Smooth muscle cell (in vitro differentiated cells): ENCODE data around the gene GPR50. TPM values are rescaled to one million over a fixed set of nuclear protein-coding genes. Genes with fewer than 3 reads are reported as not detected.

Experiments
- DNase-seq: peaks from one replicate; lab custom pipeline; 2025; ENCODE audit not compliant: unreplicated experiment; lab: John Stamatoyannopoulos, UW
- H2AFZ ChIP-seq: fragments of 200-600 bp; sonication (generic); 2 replicates; pipeline ENCODE4 v1.6.0; 2016; ENCODE audit warnings: antibody characterized with exemption, low read depth, mild to moderate bottlenecking
- H3F3A ChIP-seq: fragments of 200-600 bp; sonication (generic); 2 replicates; pipeline ENCODE4 v1.6.0; 2017; ENCODE audit warnings: antibody characterized with exemption, low read depth
- H3K27ac ChIP-seq: fragments of 200-600 bp; sonication (generic); 2 replicates; pipeline ENCODE4 v1.5.1; 2016; ENCODE audit warnings: low read depth, mild to moderate bottlenecking
- H3K27me3 ChIP-seq: fragments of 200-600 bp; sonication (generic); 2 replicates; pipeline ENCODE4 v1.6.1; 2016; ENCODE audit warnings: low read depth, mild to moderate bottlenecking
- H3K36me3 ChIP-seq: fragments of 200-600 bp; sonication (generic); 2 replicates; pipeline ENCODE4 v1.5.1; 2016; ENCODE audit warnings: low read depth
- H3K4me1 ChIP-seq: fragments of 200-600 bp; sonication (generic); 2 replicates; pipeline ENCODE4 v1.5.1; 2016; ENCODE audit warnings: low read depth
- H3K4me2 ChIP-seq: fragments of 200-600 bp; sonication (generic); 2 replicates; pipeline ENCODE4 v1.6.0; 2016; ENCODE audit warnings: mild to moderate bottlenecking
- H3K4me3 ChIP-seq: fragments of 200-600 bp; sonication (generic); 2 replicates; pipeline ENCODE4 v1.5.1; 2016; ENCODE audit warnings: mild to moderate bottlenecking
- H3K79me2 ChIP-seq: fragments of 200-600 bp; sonication (generic); 2 replicates; pipeline ENCODE4 v1.6.0; 2016; ENCODE audit warnings: low read depth, mild to moderate bottlenecking
- H3K9ac ChIP-seq: fragments of 200-600 bp; sonication (generic); 2 replicates; pipeline ENCODE4 v1.6.0; 2016; ENCODE audit warnings: low read depth
- H3K9me3 ChIP-seq: fragments of 200-600 bp; sonication (generic); replicated peaks from 2 replicates; pipeline ENCODE4 v1.5.1; 2016; ENCODE audit warnings: low read depth
- H4K20me1 ChIP-seq: fragments of 200-600 bp; sonication (generic); 2 replicates; pipeline ENCODE4 v1.6.0; 2016; ENCODE audit warnings: low read depth
- WGBS: methylation state at CpG from one replicate; pipeline ENCODE4 v1.1.7; 2016; ENCODE audit warnings: low lambda C conversion rate; 5-methylcytosine and 5-hydroxymethylcytosine counted together
- polyA plus RNA-seq: library from polyadenylated mRNA; unstranded; fragments of >200 nt; fragmentation: Nextera tagmentation; extraction: Ambion mirVana; gene quantifications from 2 replicates; pipeline ENCODE4 v1.2.1, GENCODE V29; 2016
- total RNA-seq: library from RNA; depleted of rRNA; stranded (reverse); fragments of >200 nt; gene quantifications from 2 replicates; pipeline ENCODE4 v1.2.3, GENCODE V29; 2014
- TF ChIP-seq, protein P1 (sequence below): fragments of 200-600 bp; sonication (generic); IDR thresholded peaks from 2 replicates; pipeline ENCODE4 v1.5.1; 2017; ENCODE audit warnings: borderline replicate concordance, mild to moderate bottlenecking, antibody characterized with exemption; ENCODE audit not compliant: insufficient read depth, poor library complexity, severe bottlenecking

Gene GPR50
- total and polyA plus RNA-seq, 2 experiments from 2014 or later = 0.13 to 0.22 TPM

DNA sequence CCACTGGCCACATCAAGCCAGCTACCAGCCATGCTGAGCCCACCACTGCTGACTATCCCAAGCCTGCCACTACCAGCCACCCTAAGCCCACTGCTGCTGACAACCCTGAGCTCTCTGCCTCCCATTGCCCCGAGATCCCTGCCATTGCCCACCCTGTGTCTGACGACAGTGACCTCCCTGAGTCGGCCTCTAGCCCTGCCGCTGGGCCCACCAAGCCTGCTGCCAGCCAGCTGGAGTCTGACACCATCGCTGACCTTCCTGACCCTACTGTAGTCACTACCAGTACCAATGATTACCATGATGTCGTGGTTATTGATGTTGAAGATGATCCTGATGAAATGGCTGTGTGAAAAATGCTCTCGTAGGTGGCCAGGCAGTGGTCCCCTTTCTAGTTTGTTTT, 4.7 kb downstream of the GPR50 start:
- TF ChIP-seq, protein P1, sequence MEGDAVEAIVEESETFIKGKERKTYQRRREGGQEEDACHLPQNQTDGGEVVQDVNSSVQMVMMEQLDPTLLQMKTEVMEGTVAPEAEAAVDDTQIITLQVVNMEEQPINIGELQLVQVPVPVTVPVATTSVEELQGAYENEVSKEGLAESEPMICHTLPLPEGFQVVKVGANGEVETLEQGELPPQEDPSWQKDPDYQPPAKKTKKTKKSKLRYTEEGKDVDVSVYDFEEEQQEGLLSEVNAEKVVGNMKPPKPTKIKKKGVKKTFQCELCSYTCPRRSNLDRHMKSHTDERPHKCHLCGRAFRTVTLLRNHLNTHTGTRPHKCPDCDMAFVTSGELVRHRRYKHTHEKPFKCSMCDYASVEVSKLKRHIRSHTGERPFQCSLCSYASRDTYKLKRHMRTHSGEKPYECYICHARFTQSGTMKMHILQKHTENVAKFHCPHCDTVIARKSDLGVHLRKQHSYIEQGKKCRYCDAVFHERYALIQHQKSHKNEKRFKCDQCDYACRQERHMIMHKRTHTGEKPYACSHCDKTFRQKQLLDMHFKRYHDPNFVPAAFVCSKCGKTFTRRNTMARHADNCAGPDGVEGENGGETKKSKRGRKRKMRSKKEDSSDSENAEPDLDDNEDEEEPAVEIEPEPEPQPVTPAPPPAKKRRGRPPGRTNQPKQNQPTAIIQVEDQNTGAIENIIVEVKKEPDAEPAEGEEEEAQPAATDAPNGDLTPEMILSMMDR = no peak
- Histone ChIP-seq H3K4me2 (no peak overlapping the region), H3K27me3 (peaks cover 78% of the 10 kb centered on the region), H4K20me1 (no peaks in the 10 kb centered on the region), H3K27ac (no peak overlapping the region), H3K36me3 (no peaks in the 10 kb centered on the region), H3K79me2 (no peaks in the 10 kb centered on the region), H3K9ac (no peak overlapping the region), H3K4me3 (no peak overlapping the region), H3K4me1 (no peaks in the 10 kb centered on the region), H3F3A (no peaks in the 10 kb centered on the region), H2AFZ (no peak overlapping the region), H3K9me3 (no peaks in the 10 kb centered on the region)
- no peak for DNase-seq
- WGBS = 85% methylated on average over 7 of the region's 7 CpGs

DNA sequence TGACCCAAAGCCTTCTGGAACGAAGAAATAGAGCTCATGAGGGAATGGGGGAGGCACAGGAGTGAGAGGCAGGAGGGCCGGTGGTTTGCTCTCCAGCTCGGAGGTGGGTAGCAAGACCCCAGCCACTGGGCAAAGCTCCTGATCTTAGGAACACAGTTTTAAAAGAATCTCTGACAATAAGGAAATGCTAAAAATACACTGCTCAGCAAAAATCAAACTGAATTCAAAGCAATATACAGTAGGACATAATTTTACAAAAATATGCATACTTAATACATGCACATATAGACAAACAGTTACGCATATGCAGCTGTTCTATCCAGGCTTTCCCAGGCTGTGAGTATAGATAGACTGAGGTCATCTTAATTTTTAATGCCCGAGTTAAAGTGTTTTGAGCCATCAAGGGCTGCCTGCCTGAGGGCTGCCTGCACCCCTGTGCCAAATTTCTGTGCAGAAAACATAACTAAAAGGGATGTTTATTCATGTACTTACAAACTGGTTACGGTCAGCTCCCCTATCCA, 6.9 kb downstream of the GPR50 start:
- Histone ChIP-seq H3K9ac (no peak overlapping the region), H3K36me3 (no peaks in the 10 kb centered on the region), H3K4me1 (no peaks in the 10 kb centered on the region), H3K4me2 (no peak overlapping the region), H3F3A (no peaks in the 10 kb centered on the region), H3K79me2 (no peaks in the 10 kb centered on the region), H3K9me3 (peaks cover 4% of the 10 kb centered on the region), H3K27me3 (peaks cover 56% of the 10 kb centered on the region), H2AFZ (no peak overlapping the region), H4K20me1 (no peaks in the 10 kb centered on the region), H3K27ac (no peak overlapping the region), H3K4me3 (no peak overlapping the region)
- TF ChIP-seq, protein P1 = no peak
- DNase-seq = no peak
- WGBS = 73% methylated on average over 6 of the region's 6 CpGs

DNA sequence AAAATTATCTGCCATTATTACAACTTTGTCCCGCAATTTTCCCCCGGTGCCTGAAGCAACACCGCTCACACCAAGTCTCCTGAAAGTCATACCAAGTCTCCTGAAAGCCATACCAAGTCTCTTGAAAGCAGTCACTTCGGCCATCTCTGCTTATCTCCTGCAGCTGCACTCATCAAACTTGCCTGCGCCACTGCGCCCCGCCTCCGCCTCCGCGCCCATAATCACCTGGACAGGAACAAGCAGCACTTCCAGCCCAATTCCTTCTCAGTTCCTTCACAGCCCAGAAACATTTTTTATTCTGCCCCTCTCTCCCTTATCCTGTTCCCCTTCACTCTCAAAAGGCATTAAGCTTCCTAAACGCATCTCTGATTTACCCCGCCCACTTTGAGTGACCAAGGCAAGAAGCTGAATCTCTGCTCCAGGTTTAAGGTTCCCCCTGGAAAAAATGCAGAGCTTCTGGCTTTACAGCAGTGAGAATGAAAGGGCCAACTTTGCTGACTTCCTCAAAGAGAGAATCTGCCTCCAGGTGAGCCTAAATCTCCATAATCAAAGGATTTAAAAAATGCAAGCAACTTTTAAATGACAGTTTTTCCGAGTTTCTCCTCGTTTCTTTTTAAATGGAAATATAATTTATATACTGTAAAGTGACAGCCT, 7.7 kb downstream of the GPR50 start:
- no peak overlapping the region for H3K4me3 ChIP-seq
- H3K79me2 ChIP-seq = no peaks in the 10 kb centered on the region
- no peaks in the 10 kb centered on the region for H4K20me1 ChIP-seq
- H3K27me3 ChIP-seq = peaks cover 49% of the 10 kb centered on the region
- peaks cover 4% of the 10 kb centered on the region for H3K9me3 ChIP-seq
- TF ChIP-seq, protein P1 = no peak
- H3K4me1 ChIP-seq = no peaks in the 10 kb centered on the region
- H3F3A ChIP-seq = no peaks in the 10 kb centered on the region
- H3K4me2 ChIP-seq = no peak overlapping the region
- H3K36me3 ChIP-seq = no peaks in the 10 kb centered on the region
- no peak overlapping the region for H3K9ac ChIP-seq
- 48% methylated on average over 14 of the region's 14 CpGs for WGBS
- no peak for DNase-seq
- no peak overlapping the region for H3K27ac ChIP-seq
- H2AFZ ChIP-seq = no peak overlapping the region

DNA sequence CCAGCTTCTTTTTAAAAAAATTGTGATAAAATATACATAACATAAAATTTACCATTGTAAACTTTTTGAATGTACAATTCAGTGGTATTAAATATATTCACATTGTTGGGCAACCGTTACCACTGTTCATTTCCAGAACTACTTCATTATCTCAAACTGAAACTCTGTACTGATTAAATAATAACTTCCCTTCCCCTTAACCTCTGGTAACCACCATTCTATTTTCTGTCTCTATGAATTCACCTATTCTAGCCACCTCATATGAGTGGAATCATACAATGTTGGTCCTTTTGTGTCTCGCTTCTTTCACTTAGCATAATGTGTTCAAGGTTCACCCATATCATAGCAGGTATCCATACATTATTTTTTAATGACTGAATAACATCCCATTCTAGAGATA, 8.3 kb downstream of the GPR50 start:
- no peak overlapping the region for H3K4me3 ChIP-seq
- H3K36me3 ChIP-seq = no peaks in the 10 kb centered on the region
- no peaks in the 10 kb centered on the region for H3K4me1 ChIP-seq
- TF ChIP-seq, protein P1 = no peak
- H3K27me3 ChIP-seq = peaks cover 42% of the 10 kb centered on the region
- DNase-seq = no peak
- WGBS = 74% methylated on average over 2 of the region's 2 CpGs
- H3K79me2 ChIP-seq = no peaks in the 10 kb centered on the region
- no peak overlapping the region for H3K9ac ChIP-seq
- H3K4me2 ChIP-seq = no peak overlapping the region
- H3K27ac ChIP-seq = no peak overlapping the region
- no peaks in the 10 kb centered on the region for H4K20me1 ChIP-seq
- H2AFZ ChIP-seq = no peak overlapping the region
- H3F3A ChIP-seq = no peaks in the 10 kb centered on the region
- peaks cover 4% of the 10 kb centered on the region for H3K9me3 ChIP-seq
